ENCODE results near the gene MPND. TPM values are rescaled to one million over a fixed set of nuclear protein-coding genes. Genes with fewer than 3 reads are reported as not detected.

MPND gene
- total and polyA plus RNA-seq, 7 experiments from 2014 or later = 4.0 to 24.4 (median 14.9) TPM

GRCh38 chr19:4298810-4299550, 44.4 kb upstream of the MPND start:
- Mint-ChIP-seq H3K4me1 (peaks cover 13 to 62% (median 34%) of the 10 kb centered on the region in 7 donors), H3K36me3 (peaks cover 0 to 16% (median 0%) of the 10 kb centered on the region in 5 donors), H3K27me3 (no peaks in the 10 kb centered on the region), H3K4me3 (peak overlapping the region in 9 of 10 donors; percentile 25 to 59 (median 44)), H3K27ac (peak overlapping the region; percentile 29 to 92 (median 76)), H3K9me3 (peaks cover 0 to 1% (median 0%) of the 10 kb centered on the region in 11 donors)
- no peak for ATAC-seq
- ChIA-PET POLR2A (interaction anchor here (0.5 to 1.3 kb wide), 3 partner anchors 29 to 43 kb away, joined by 3 to 4 read pairs (median 3); no protein-coding TSS in a partner anchor), CTCF (interaction anchor here (0.6 kb wide), 1 partner anchor 47 kb away, joined by 3 read pairs; no protein-coding TSS in a partner anchor)
- Histone ChIP-seq H3K4me3 (ENCODE audit: low read length) (no peak overlapping the region), H3K4me1 (ENCODE audit: control insufficient read depth in 2 of 2, insufficient read depth in 2 of 2, low read length in 2 of 2) (peaks cover under 1 to 23% of the 10 kb centered on the region in 2 donors), H3K36me3 (ENCODE audit: control insufficient read depth in 2 of 3, insufficient read depth in 3 of 3, low read length in 3 of 3) (peaks cover 0 to 34% (median 0%) of the 10 kb centered on the region in 3 experiments), H3K9me3 (ENCODE audit: control insufficient read depth in 2 of 3, low read length in 3 of 3) (no peaks in the 10 kb centered on the region), H3K27ac (ENCODE audit: low read depth, low read length) (no peak overlapping the region), H3K27me3 (ENCODE audit: control insufficient read depth in 2 of 2, insufficient read depth in 2 of 2, low read length in 2 of 2) (no peaks in the 10 kb centered on the region)
- DNase-seq = no peak
- intact Hi-C loops (cut with micrococcal nuclease) = no loop called here

GRCh38 chr19:4300589-4300988, 42.8 kb upstream of the MPND start:
- Mint-ChIP-seq H3K36me3 (peaks cover 0 to 10% (median 0%) of the 10 kb centered on the region in 5 donors), H3K4me3 (peak overlapping the region; percentile 51 to 98 (median 90)), H3K9me3 (no peaks in the 10 kb centered on the region), H3K4me1 (peaks cover 13 to 71% (median 41%) of the 10 kb centered on the region in 7 donors), H3K27ac (peak overlapping the region; percentile 73 to 96 (median 92)), H3K27me3 (no peaks in the 10 kb centered on the region)
- H3K27ac ChIP-seq (ENCODE audit: low read depth, low read length) = no peak overlapping the region
- H3K36me3 ChIP-seq (ENCODE audit: control insufficient read depth in 2 of 3, insufficient read depth in 3 of 3, low read length in 3 of 3) = peaks cover 0 to 22% (median 0%) of the 10 kb centered on the region in 3 experiments
- peaks cover 4 to 28% of the 10 kb centered on the region in 2 donors for H3K4me1 ChIP-seq (ENCODE audit: control insufficient read depth in 2 of 2, insufficient read depth in 2 of 2, low read length in 2 of 2)
- no peaks in the 10 kb centered on the region for H3K9me3 ChIP-seq (ENCODE audit: control insufficient read depth in 2 of 3, low read length in 3 of 3)
- intact Hi-C loops (cut with micrococcal nuclease) = loop anchor here (5.0 kb wide), 2 partner anchors 33 to 42 kb away; partner anchors contain the start of gene MPND (in 1 of the 2)
- no peaks in the 10 kb centered on the region for H3K27me3 ChIP-seq (ENCODE audit: control insufficient read depth in 2 of 2, insufficient read depth in 2 of 2, low read length in 2 of 2)
- POLR2A ChIA-PET = interaction anchor here (0.9 to 1.3 kb wide), 2 partner anchors 42 to 43 kb away, joined by 3 to 4 read pairs; partner anchors contain the start of gene MPND
- ATAC-seq (no peak), DNase-seq (peak in 1 of 9 donors; percentile 6)
- no peak overlapping the region for H3K4me3 ChIP-seq (ENCODE audit: low read length)
- CTCF ChIA-PET = interaction anchor here (0.6 to 1.0 kb wide), 2 partner anchors 34 to 53 kb away, joined by 3 read pairs; no protein-coding TSS in a partner anchor

- CTCF ChIA-PET = interaction anchor here (0.9 to 2.2 kb wide), 3 partner anchors 20 to 50 kb away, joined by 3 to 11 read pairs (median 3); no protein-coding TSS in a partner anchor
- Mint-ChIP-seq H3K4me1 (peaks cover 13 to 70% (median 41%) of the 10 kb centered on the region in 7 donors), H3K9me3 (no peaks in the 10 kb centered on the region), H3K36me3 (peaks cover 0 to 7% (median 0%) of the 10 kb centered on the region in 5 donors), H3K4me3 (peak overlapping the region; percentile 84 to 98 (median 92)), H3K27ac (peak overlapping the region; percentile 88 to 96 (median 93)), H3K27me3 (no peaks in the 10 kb centered on the region)
- peak in 5 of 9 donors; percentile 9 to 35 (median 20) for DNase-seq
- POLR2A ChIA-PET = interaction anchor here (0.6 to 3.5 kb wide), 8 partner anchors 35 to 693 kb away, joined by 3 to 29 read pairs (median 4); partner anchors contain the start of genes CHAF1A, MPND and STAP2
- Histone ChIP-seq H3K27me3 (ENCODE audit: control insufficient read depth in 2 of 2, insufficient read depth in 2 of 2, low read length in 2 of 2) (no peaks in the 10 kb centered on the region), H3K27ac (ENCODE audit: low read depth, low read length) (peak overlapping the region; percentile 73), H3K4me3 (ENCODE audit: low read length) (peak overlapping the region; percentile 69), H3K36me3 (ENCODE audit: control insufficient read depth in 2 of 3, insufficient read depth in 3 of 3, low read length in 3 of 3) (peaks cover 0 to 11% (median 0%) of the 10 kb centered on the region in 3 experiments), H3K4me1 (ENCODE audit: control insufficient read depth in 2 of 2, insufficient read depth in 2 of 2, low read length in 2 of 2) (peaks cover 4 to 28% of the 10 kb centered on the region in 2 donors), H3K9me3 (ENCODE audit: control insufficient read depth in 2 of 3, low read length in 3 of 3) (no peaks in the 10 kb centered on the region)
- ATAC-seq = peak; percentile 39
- intact Hi-C loops (cut with micrococcal nuclease) = loop anchor here (1.0 to 5.0 kb wide), 6 partner anchors 27 to 99 kb away; partner anchors contain the start of genes MPND (in 2 of the 2) and SH3GL1 (in 1 of the 2)
These were observed 41.6 kb upstream of the MPND start for GRCh38 chr19:4301590-4302242.

GRCh38 chr19:4302243-4302640, 41.1 kb upstream of the MPND start, which contains the start of gene TMIGD2:
TSS of gene TMIGD2 (minus strand) at chr19:4302389. CDS start at chr19:4302385, 4 bp downstream.
- no peaks in the 10 kb centered on the region for H3K9me3 ChIP-seq (ENCODE audit: control insufficient read depth in 2 of 3, low read length in 3 of 3)
- peaks cover 0 to 9% (median 0%) of the 10 kb centered on the region in 3 experiments for H3K36me3 ChIP-seq (ENCODE audit: control insufficient read depth in 2 of 3, insufficient read depth in 3 of 3, low read length in 3 of 3)
- DNase-seq = peak in 7 of 9 donors; percentile 25 to 46 (median 38)
- no peaks in the 10 kb centered on the region for H3K9me3 Mint-ChIP-seq
- ChIA-PET POLR2A (interaction anchor here (0.7 to 3.5 kb wide), 9 partner anchors 20 to 694 kb away, joined by 3 to 29 read pairs (median 4); partner anchors contain the start of genes CHAF1A, MPND, MRPL54 and STAP2), CTCF (interaction anchor here (0.7 to 2.2 kb wide), 4 partner anchors 19 to 78 kb away, joined by 3 to 11 read pairs (median 3); no protein-coding TSS in a partner anchor)
- H3K27ac Mint-ChIP-seq = peak within 1 kb of the TSS; percentile 88 to 96 (median 93)
- H3K27me3 Mint-ChIP-seq = no peaks in the 10 kb centered on the region
- H3K4me3 ChIP-seq (ENCODE audit: low read length) = peak within 1 kb of the TSS; percentile 69
- H3K4me1 Mint-ChIP-seq = peaks cover 13 to 67% (median 41%) of the 10 kb centered on the region in 7 donors
- peaks cover 0 to 7% (median 0%) of the 10 kb centered on the region in 5 donors for H3K36me3 Mint-ChIP-seq
- ATAC-seq = peak; percentile 34
- H3K4me1 ChIP-seq (ENCODE audit: control insufficient read depth in 2 of 2, insufficient read depth in 2 of 2, low read length in 2 of 2) = peaks cover 4 to 28% of the 10 kb centered on the region in 2 donors
- intact Hi-C loops (cut with micrococcal nuclease) = loop anchor here (1.0 to 5.0 kb wide), 6 partner anchors 26 to 98 kb away; partner anchors contain the start of genes MPND (in 2 of the 2) and SH3GL1 (in 1 of the 2)
- H3K27ac ChIP-seq (ENCODE audit: low read depth, low read length) = peak within 1 kb of the TSS; percentile 73
- H3K27me3 ChIP-seq (ENCODE audit: control insufficient read depth in 2 of 2, insufficient read depth in 2 of 2, low read length in 2 of 2) = no peaks in the 10 kb centered on the region
- peak within 1 kb of the TSS; percentile 84 to 98 (median 92) for H3K4me3 Mint-ChIP-seq

- Histone ChIP-seq H3K36me3 (ENCODE audit: control insufficient read depth in 2 of 3, insufficient read depth in 3 of 3, low read length in 3 of 3) (no peaks in the 10 kb centered on the region), H3K27me3 (ENCODE audit: control insufficient read depth in 2 of 2, insufficient read depth in 2 of 2, low read length in 2 of 2) (no peaks in the 10 kb centered on the region), H3K4me1 (ENCODE audit: control insufficient read depth in 2 of 2, insufficient read depth in 2 of 2, low read length in 2 of 2) (peaks cover 4 to 28% of the 10 kb centered on the region in 2 donors), H3K27ac (ENCODE audit: low read depth, low read length) (peak overlapping the region; percentile 35), H3K4me3 (ENCODE audit: low read length) (peak overlapping the region; percentile 43), H3K9me3 (ENCODE audit: control insufficient read depth in 2 of 3, low read length in 3 of 3) (no peaks in the 10 kb centered on the region)
- DNase-seq (peak in 1 of 9 donors; percentile 10), ATAC-seq (no peak)
- Mint-ChIP-seq H3K27ac (peak overlapping the region in 8 of 9 donors; percentile 48 to 96 (median 84)), H3K36me3 (peaks cover 0 to 4% (median 0%) of the 10 kb centered on the region in 5 donors), H3K4me1 (peaks cover 8 to 50% (median 38%) of the 10 kb centered on the region in 7 donors), H3K9me3 (no peaks in the 10 kb centered on the region), H3K27me3 (no peaks in the 10 kb centered on the region), H3K4me3 (peak overlapping the region; percentile 59 to 98 (median 78))
- intact Hi-C loops (cut with micrococcal nuclease) = loop anchor here (2.0 to 5.0 kb wide), 3 partner anchors 25 to 38 kb away; partner anchors contain the start of gene MPND (in 1 of the 2)
- CTCF ChIA-PET = no interaction called here
- POLR2A ChIA-PET = interaction anchor here (1.3 to 3.5 kb wide), 3 partner anchors 27 to 542 kb away, joined by 3 to 29 read pairs (median 4); partner anchors contain the start of genes MPND and MRPL54
These were observed 39.4 kb upstream of the MPND start for GRCh38 chr19:4303819-4304537.

All from naive thymus-derived CD4-positive, alpha-beta T cell (primary cell).